H9 (cell line): Measurements from ENCODE around the gene SLC35B2. TPM values are rescaled to one million over a fixed set of nuclear protein-coding genes. Genes with fewer than 3 reads are reported as not detected.

Experiments used
- DNase-seq: peaks from one replicate; pipeline ENCODE4 v3.0.0-alpha.2; 2017
- H2AFZ ChIP-seq: one replicate; pipeline ENCODE4 v1.6.1; 2013; ENCODE audit warnings: mild to moderate bottlenecking, low read length, control low read depth, moderate library complexity
- H2AK5ac ChIP-seq: 2 replicates; pipeline ENCODE4 v1.6.1; 2013; ENCODE audit warnings: low read length, control low read depth, mixed read lengths; ENCODE audit not compliant: insufficient read length
- H2BK120ac ChIP-seq: one replicate; pipeline ENCODE4 v1.6.1; 2013; ENCODE audit warnings: low read depth, mild to moderate bottlenecking, low read length, control low read depth, inconsistent platforms; ENCODE audit not compliant: poor library complexity, severe bottlenecking
- H2BK12ac ChIP-seq: 2 replicates; pipeline ENCODE4 v1.6.1; 2013; ENCODE audit warnings: low read length, control low read depth, mixed read lengths, low read depth; ENCODE audit not compliant: insufficient read length
- H2BK15ac ChIP-seq: 2 replicates; pipeline ENCODE4 v1.6.1; 2013; ENCODE audit warnings: low read depth, low read length, control low read depth
- H2BK20ac ChIP-seq: one replicate; pipeline ENCODE4 v1.6.1; 2013; ENCODE audit warnings: low read depth, mild to moderate bottlenecking, low read length, control low read depth, inconsistent platforms; ENCODE audit not compliant: poor library complexity, severe bottlenecking
- H2BK5ac ChIP-seq: 2 replicates; pipeline ENCODE4 v1.6.1; 2013; ENCODE audit warnings: low read length, control low read depth, mixed read lengths; ENCODE audit not compliant: insufficient read length
- H3K14ac ChIP-seq: 2 replicates; pipeline ENCODE4 v1.6.1; 2013; ENCODE audit warnings: low read length, control low read depth; ENCODE audit not compliant: insufficient read depth
- H3K18ac ChIP-seq: 2 replicates; pipeline ENCODE4 v1.6.1; 2013; ENCODE audit warnings: low read depth, mild to moderate bottlenecking, mixed read lengths, low read length, control low read depth; ENCODE audit not compliant: insufficient read length
- H3K23ac ChIP-seq: 2 replicates; pipeline ENCODE4 v1.6.1; 2013; ENCODE audit warnings: low read length, control low read depth, mixed read lengths, low read depth; ENCODE audit not compliant: insufficient read length
- H3K23me2 ChIP-seq: 2 replicates; pipeline ENCODE4 v1.6.1; 2013; ENCODE audit warnings: low read depth, mild to moderate bottlenecking, mixed read lengths, low read length, control low read depth; ENCODE audit not compliant: insufficient read length, poor library complexity, severe bottlenecking
- H3K27ac ChIP-seq: 2 replicates; pipeline ENCODE4 v1.5.1; 2013; ENCODE audit warnings: low read length, control low read depth, mixed read lengths, low read depth; ENCODE audit not compliant: insufficient read length
- H3K27me3 ChIP-seq: 2 replicates; pipeline ENCODE4 v1.6.1; 2013; ENCODE audit warnings: low read length, control low read depth, inconsistent platforms; ENCODE audit not compliant: insufficient read depth
- H3K4ac ChIP-seq: 2 replicates; pipeline ENCODE4 v1.6.1; 2013; ENCODE audit warnings: low read depth, mild to moderate bottlenecking, control low read depth, inconsistent platforms, low read length, moderate library complexity
- H3K4me1 ChIP-seq: 2 replicates; pipeline ENCODE4 v1.6.1; 2013; ENCODE audit warnings: low read length, control low read depth, inconsistent platforms; ENCODE audit not compliant: insufficient read depth
- H3K4me2 ChIP-seq: 2 replicates; pipeline ENCODE4 v1.6.1; 2013; ENCODE audit warnings: low read length, control low read depth, mixed read lengths; ENCODE audit not compliant: insufficient read length, insufficient read depth
- H3K56ac ChIP-seq: 2 replicates; pipeline ENCODE4 v1.6.1; 2013; ENCODE audit warnings: low read depth, mild to moderate bottlenecking, mixed read lengths, low read length, control low read depth; ENCODE audit not compliant: insufficient read length
- H3K79me1 ChIP-seq: 2 replicates; pipeline ENCODE4 v1.6.1; 2013; ENCODE audit warnings: low read depth, mild to moderate bottlenecking, moderate library complexity, low read length, control low read depth, inconsistent platforms; ENCODE audit not compliant: insufficient read depth, poor library complexity, severe bottlenecking
- H3K79me2 ChIP-seq: 2 replicates; pipeline ENCODE4 v1.6.1; 2013; ENCODE audit warnings: low read length, control low read depth, inconsistent platforms; ENCODE audit not compliant: insufficient read depth
- H3K9ac ChIP-seq: 2 replicates; pipeline ENCODE4 v1.6.1; 2013; ENCODE audit warnings: low read length, control low read depth, mixed read lengths; ENCODE audit not compliant: insufficient read length; ENCODE audit errors: extremely low read depth
- H3K9me3 ChIP-seq: one replicate; pipeline ENCODE4 v1.6.1; 2013; ENCODE audit warnings: low read depth, low read length, inconsistent platforms; ENCODE audit not compliant: control insufficient read depth
- H3T11ph ChIP-seq: one replicate; pipeline ENCODE4 v1.6.1; 2013; ENCODE audit warnings: mild to moderate bottlenecking, low read length, control low read depth, inconsistent platforms
- H4K20me1 ChIP-seq: one replicate; pipeline ENCODE4 v1.6.1; 2013; ENCODE audit not compliant: control insufficient read depth, insufficient read length, insufficient read depth
- H4K5ac ChIP-seq: 2 replicates; pipeline ENCODE4 v1.6.1; 2013; ENCODE audit warnings: low read depth, mild to moderate bottlenecking, mixed read lengths, low read length, control low read depth; ENCODE audit not compliant: insufficient read length
- H4K8ac ChIP-seq: replicated peaks from 2 replicates; pipeline ENCODE4 v1.6.1; 2013; ENCODE audit warnings: low read length, control low read depth, mixed read lengths, low read depth; ENCODE audit not compliant: insufficient read length
- H4K91ac ChIP-seq: 2 replicates; pipeline ENCODE4 v1.6.1; 2013; ENCODE audit warnings: low read depth, mild to moderate bottlenecking, moderate library complexity, mixed read lengths, low read length, control low read depth; ENCODE audit not compliant: insufficient read length
- H3K27ac Mint-ChIP-seq, 3 experiments: 2 replicates in 2 of 3; 3 replicates in 1 of 3; pipeline ENCODE4 v1.8.0; 2020 to 2021; ENCODE audit warnings: mixed read lengths in 3 of 3, mild to moderate bottlenecking in 1 of 3, moderate library complexity in 1 of 3
- H3K27me3 Mint-ChIP-seq: 2 replicates; pipeline ENCODE4 v1.8.0; 2021; ENCODE audit warnings: low read depth, mild to moderate bottlenecking, moderate library complexity, mixed read lengths
- H3K36me3 Mint-ChIP-seq, 3 experiments: 2 replicates in 2 of 3; 3 replicates in 1 of 3; pipeline ENCODE4 v1.8.0; 2020 to 2021; ENCODE audit warnings: low read depth in 3 of 3, mixed read lengths in 3 of 3; ENCODE audit not compliant: insufficient read depth in 1 of 3
- H3K4me1 Mint-ChIP-seq, 2 experiments: 2 replicates each; pipeline ENCODE4 v1.8.0; 2020; ENCODE audit warnings: mixed read lengths in 2 of 2
- H3K4me3 Mint-ChIP-seq, 2 experiments: 2 replicates in 1 of 2; 3 replicates in 1 of 2; pipeline ENCODE4 v1.8.0; 2020 to 2021; ENCODE audit warnings: mild to moderate bottlenecking in 2 of 2, mixed read lengths in 2 of 2, moderate library complexity in 1 of 2
- H3K9me3 Mint-ChIP-seq, 2 experiments: 2 replicates in 1 of 2; 3 replicates in 1 of 2; pipeline ENCODE4 v1.8.0; 2020; ENCODE audit warnings: mild to moderate bottlenecking in 2 of 2, mixed read lengths in 2 of 2, moderate library complexity in 1 of 2
- CTCF ChIP-seq: fragments of 200-600 bp; sonication (generic); conservative IDR thresholded peaks from 3 replicates; pipeline ENCODE4 v1.8.0; 2021; ENCODE audit warnings: antibody characterized with exemption, mild to moderate bottlenecking
- WGBS: extraction: QIAGEN DNeasy Blood & Tissue Kit; methylation state at CpG from one replicate; pipeline ENCODE4 v1.1.7; 2013; ENCODE audit warnings: missing lambda C conversion rate, low lambda C conversion rate, mixed read lengths; ENCODE audit not compliant: insufficient read length; ENCODE audit errors: extremely low coverage; 5-methylcytosine and 5-hydroxymethylcytosine counted together
- total RNA-seq: library from RNA; stranded (reverse); gene quantifications from 2 replicates; pipeline ENCODE4 v1.2.1, GENCODE V29; 2021

Gene SLC35B2
- total RNA-seq, 1 experiment from 2014 or later, result 34.5 TPM

DNA sequence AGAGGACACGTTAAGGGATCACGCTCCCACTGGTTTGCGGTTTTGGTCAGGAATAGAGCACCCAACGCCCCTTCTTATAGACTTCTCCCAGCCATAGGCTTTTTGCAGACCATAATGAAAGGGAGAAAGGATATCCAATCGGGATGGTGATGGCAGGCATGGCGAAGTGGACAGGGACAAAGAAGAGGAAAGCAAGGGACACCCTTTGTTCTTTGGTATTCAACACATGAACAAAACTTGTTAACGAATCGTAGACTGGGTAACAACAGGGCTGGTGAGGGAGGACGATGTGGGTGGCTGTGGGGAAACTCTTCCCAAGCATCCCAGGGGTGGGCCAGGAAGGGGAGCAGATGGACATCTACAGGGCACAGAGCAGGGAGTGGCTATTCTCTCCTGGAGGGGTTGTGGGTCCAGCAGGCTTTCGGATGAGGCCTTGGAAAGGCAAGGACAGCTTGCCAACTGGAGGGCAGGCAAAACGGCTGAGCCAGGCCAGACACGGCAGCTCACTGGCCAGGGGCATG, 11.9 kb downstream of the SLC35B2 start:
- peaks cover 15% of the 10 kb centered on the region for H3K27me3 Mint-ChIP-seq
- no peak overlapping the region for H2AFZ ChIP-seq
- peaks cover 3 to 4% of the 10 kb centered on the region in 2 experiments; a peak in 3 of 5 replicates for H3K9me3 Mint-ChIP-seq

More for the DNA sequence above, 11.9 kb downstream of the SLC35B2 start:
- Histone ChIP-seq H4K5ac (no peak overlapping the region), H3K4ac (no peak overlapping the region), H4K8ac (no peak overlapping the region), H2BK5ac (no peak overlapping the region), H2AK5ac (no peak overlapping the region), H3K4me1 (peaks cover 12% of the 10 kb centered on the region; the same call in 1 of the 2 replicates), H3K27ac (no peak overlapping the region), H3K56ac (no peak overlapping the region), H3K9ac (peak overlapping the region; percentile 42), H2BK20ac (no peak overlapping the region), H2BK120ac (no peak overlapping the region), H4K91ac (no peak overlapping the region), H3K23ac (no peak overlapping the region), H3K79me1 (no peaks in the 10 kb centered on the region), H3K27me3 (no peaks in the 10 kb centered on the region), H3K23me2 (peaks cover 10% of the 10 kb centered on the region), H3K79me2 (peaks cover 27% of the 10 kb centered on the region), H3K14ac (peak overlapping the region; percentile 79), H3T11ph (no peak overlapping the region), H3K4me2 (peak overlapping the region; percentile 54), H4K20me1 (no peaks in the 10 kb centered on the region), H2BK15ac (no peak overlapping the region), H2BK12ac (no peak overlapping the region), H3K9me3 (no peaks in the 10 kb centered on the region), H3K18ac (peak overlapping the region; percentile 23)
- DNase-seq, result no peak
- Mint-ChIP-seq H3K4me1 (peaks cover 30 to 38% of the 10 kb centered on the region in 2 experiments), H3K4me3 (peak overlapping the region; percentile 99 to 100), H3K36me3 (peaks cover 31 to 36% (median 34%) of the 10 kb centered on the region in 3 experiments), H3K27ac (peak overlapping the region; percentile 28 to 92 (median 72); a peak in 6 of 7 replicates)
- no peak for TF ChIP-seq CTCF
- WGBS, result no CpG with 5 or more reads among the region's 12 CpGs
